ENCODE results near the gene ZMIZ2.
A peak's percentile ranks its signal among the peaks of the same experiment; 100 is the strongest.

Gene ZMIZ2

DNA sequence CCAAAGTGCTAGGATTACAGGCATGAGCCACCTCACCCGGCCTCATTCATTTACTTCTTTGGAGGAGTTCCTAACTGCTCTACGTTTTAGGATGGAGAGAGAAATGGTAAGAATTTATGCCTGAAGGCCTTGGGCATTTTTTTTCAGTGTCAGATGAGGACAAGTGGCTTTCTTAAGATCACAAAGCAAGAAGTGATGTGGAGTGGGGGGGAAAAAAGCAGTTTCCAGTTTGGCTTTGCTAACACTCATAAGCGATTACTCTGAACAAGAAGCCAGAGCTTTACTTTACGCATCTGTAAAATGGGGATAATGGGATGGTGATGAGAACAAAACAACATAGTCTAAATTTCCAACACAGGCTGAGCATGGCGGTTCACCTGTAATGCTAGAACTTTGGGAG, 45.3 kb downstream of the ZMIZ2 start:
- Histone ChIP-seq H3K4me3 (ENCODE audit: insufficient read depth, low read length, poor library complexity, severe bottlenecking) (no peak overlapping the region), H3K9me2 (replicated peaks; ENCODE audit: insufficient read depth, low read length) (no peaks in the 10 kb centered on the region), H3F3A (ENCODE audit: insufficient read depth) (peaks cover 44% of the 10 kb centered on the region), H3K27ac (ENCODE audit: low read depth, low read length) (no peak overlapping the region), H3K36me3 (ENCODE audit: low read length) (peaks cover 13% of the 10 kb centered on the region), H3K9me3 (ENCODE audit: insufficient read depth, low read length) (no peaks in the 10 kb centered on the region), H3K9ac (ENCODE audit: low read length) (no peak overlapping the region), H3K4me2 (ENCODE audit: low read depth, low read length, poor library complexity, severe bottlenecking) (no peak overlapping the region), H2AFZ (ENCODE audit: low read depth, low read length, severe bottlenecking) (no peak overlapping the region), H3K27me3 (ENCODE audit: low read length) (no peaks in the 10 kb centered on the region), H4K20me1 (ENCODE audit: low read depth, low read length) (peaks cover 13% of the 10 kb centered on the region), H3K79me2 (ENCODE audit: insufficient read depth, low read length) (peaks cover 36% of the 10 kb centered on the region)
- TF ChIP-seq EZH2phosphoT487 (conservative IDR thresholded peaks at IDR 0.05; ENCODE audit: low read length) = no peak
- TF ChIP-seq, protein P1, sequence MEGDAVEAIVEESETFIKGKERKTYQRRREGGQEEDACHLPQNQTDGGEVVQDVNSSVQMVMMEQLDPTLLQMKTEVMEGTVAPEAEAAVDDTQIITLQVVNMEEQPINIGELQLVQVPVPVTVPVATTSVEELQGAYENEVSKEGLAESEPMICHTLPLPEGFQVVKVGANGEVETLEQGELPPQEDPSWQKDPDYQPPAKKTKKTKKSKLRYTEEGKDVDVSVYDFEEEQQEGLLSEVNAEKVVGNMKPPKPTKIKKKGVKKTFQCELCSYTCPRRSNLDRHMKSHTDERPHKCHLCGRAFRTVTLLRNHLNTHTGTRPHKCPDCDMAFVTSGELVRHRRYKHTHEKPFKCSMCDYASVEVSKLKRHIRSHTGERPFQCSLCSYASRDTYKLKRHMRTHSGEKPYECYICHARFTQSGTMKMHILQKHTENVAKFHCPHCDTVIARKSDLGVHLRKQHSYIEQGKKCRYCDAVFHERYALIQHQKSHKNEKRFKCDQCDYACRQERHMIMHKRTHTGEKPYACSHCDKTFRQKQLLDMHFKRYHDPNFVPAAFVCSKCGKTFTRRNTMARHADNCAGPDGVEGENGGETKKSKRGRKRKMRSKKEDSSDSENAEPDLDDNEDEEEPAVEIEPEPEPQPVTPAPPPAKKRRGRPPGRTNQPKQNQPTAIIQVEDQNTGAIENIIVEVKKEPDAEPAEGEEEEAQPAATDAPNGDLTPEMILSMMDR (IDR thresholded peaks at IDR 0.05; ENCODE audit: insufficient read depth, low read length, poor library complexity, severe bottlenecking) = no peak

- TF ChIP-seq, protein P1 (IDR thresholded peaks at IDR 0.05; ENCODE audit: insufficient read depth, low read length, poor library complexity, severe bottlenecking) = no peak
- no peak for TF ChIP-seq EZH2phosphoT487 (conservative IDR thresholded peaks at IDR 0.05; ENCODE audit: low read length)
- Histone ChIP-seq H3F3A (ENCODE audit: insufficient read depth) (peaks cover 48% of the 10 kb centered on the region), H3K9me3 (ENCODE audit: insufficient read depth, low read length) (no peaks in the 10 kb centered on the region), H3K79me2 (ENCODE audit: insufficient read depth, low read length) (peaks cover 40% of the 10 kb centered on the region), H3K9ac (ENCODE audit: low read length) (no peak overlapping the region), H3K4me2 (ENCODE audit: low read depth, low read length, poor library complexity, severe bottlenecking) (no peak overlapping the region), H3K36me3 (ENCODE audit: low read length) (peaks cover 17% of the 10 kb centered on the region), H3K4me3 (ENCODE audit: insufficient read depth, low read length, poor library complexity, severe bottlenecking) (no peak overlapping the region), H3K27me3 (ENCODE audit: low read length) (no peaks in the 10 kb centered on the region), H4K20me1 (ENCODE audit: low read depth, low read length) (peaks cover 17% of the 10 kb centered on the region), H2AFZ (ENCODE audit: low read depth, low read length, severe bottlenecking) (no peak overlapping the region), H3K27ac (ENCODE audit: low read depth, low read length) (no peak overlapping the region), H3K9me2 (replicated peaks; ENCODE audit: insufficient read depth, low read length) (no peaks in the 10 kb centered on the region)
Measured at GRCh38 chr7:44794331-44794730, 45.7 kb downstream of the ZMIZ2 start.

DNA sequence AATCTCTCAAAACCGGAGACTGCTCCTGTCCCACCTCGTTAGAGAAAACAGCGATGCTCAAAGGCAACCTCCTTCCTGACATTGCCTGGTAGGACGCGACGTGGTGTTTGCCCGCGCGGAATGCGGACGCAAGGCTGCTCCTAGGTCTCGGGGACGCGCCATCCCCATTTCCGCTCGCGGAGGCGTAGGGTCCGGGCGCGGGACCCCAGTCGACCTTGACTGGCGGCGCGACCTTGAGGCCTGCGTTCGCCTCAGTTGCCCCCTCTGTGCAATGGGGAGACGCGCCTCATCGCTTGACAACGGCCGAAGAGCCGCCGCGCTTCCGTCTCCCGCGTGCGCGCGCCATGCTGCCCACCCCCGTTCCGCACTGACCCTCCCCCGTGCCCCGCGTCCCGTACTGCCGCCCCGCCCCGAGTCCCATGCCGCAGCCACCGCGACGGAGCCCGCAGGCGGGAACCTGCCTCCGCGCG, 47.4 kb downstream of the ZMIZ2 start:
- H3K27me3 ChIP-seq (ENCODE audit: low read length) = no peaks in the 10 kb centered on the region
- no peaks in the 10 kb centered on the region for H3K9me2 ChIP-seq (replicated peaks; ENCODE audit: insufficient read depth, low read length)
- peak overlapping the region; percentile 61 for H2AFZ ChIP-seq (ENCODE audit: low read depth, low read length, severe bottlenecking)
- no peaks in the 10 kb centered on the region for H3K9me3 ChIP-seq (ENCODE audit: insufficient read depth, low read length)
- no peak for TF ChIP-seq EZH2phosphoT487 (conservative IDR thresholded peaks at IDR 0.05; ENCODE audit: low read length)
- TF ChIP-seq, protein P1 (IDR thresholded peaks at IDR 0.05; ENCODE audit: insufficient read depth, low read length, poor library complexity, severe bottlenecking) = no peak
- peak overlapping the region; percentile 84 for H3K27ac ChIP-seq (ENCODE audit: low read depth, low read length)
- H3K36me3 ChIP-seq (ENCODE audit: low read length) = peaks cover 31% of the 10 kb centered on the region
- H3K4me3 ChIP-seq (ENCODE audit: insufficient read depth, low read length, poor library complexity, severe bottlenecking) = peak overlapping the region; percentile 77
- peaks cover 57% of the 10 kb centered on the region for H3F3A ChIP-seq (ENCODE audit: insufficient read depth)
- peak overlapping the region; percentile 74 for H3K4me2 ChIP-seq (ENCODE audit: low read depth, low read length, poor library complexity, severe bottlenecking)
- peak overlapping the region; percentile 90 for H3K9ac ChIP-seq (ENCODE audit: low read length)
- H3K79me2 ChIP-seq (ENCODE audit: insufficient read depth, low read length) = peaks cover 52% of the 10 kb centered on the region
- peaks cover 30% of the 10 kb centered on the region for H4K20me1 ChIP-seq (ENCODE audit: low read depth, low read length)

Data from SU-DHL-6 (cell line).